Calu3 (cell line): Measurements from ENCODE around the gene FOXN3. TPM values are rescaled to one million over a fixed set of nuclear protein-coding genes. Genes with fewer than 3 reads are reported as not detected.

Source experiments
- BruUV-seq: library from RNA; stranded (reverse); fragments of 400-500 nt; replicated peaks from 2 replicates; lab custom pipeline; 2021; lab: Mats Ljungman, UMichigan
- CTCF ChIA-PET: fragments of 300-600 bp; sonication (Branson Sonifier 250); formaldehyde crosslinking; loops from one replicate; lab custom pipeline; 2022; ENCODE audit warnings: antibody characterized with exemption; lab: Charles Lee
- DNase-seq: peaks from one replicate; pipeline ENCODE4 v3.0.0; 2022
- H3K27ac Mint-ChIP-seq: one replicate; pipeline ENCODE4 v1.8.0; 2022; ENCODE audit warnings: mixed read lengths; ENCODE audit not compliant: unreplicated experiment
- H3K27me3 Mint-ChIP-seq: one replicate; pipeline ENCODE4 v1.8.0; 2022; ENCODE audit warnings: mixed read lengths; ENCODE audit not compliant: unreplicated experiment
- H3K36me3 Mint-ChIP-seq: one replicate; pipeline ENCODE4 v1.8.0; 2022; ENCODE audit warnings: mild to moderate bottlenecking, moderate library complexity, mixed read lengths; ENCODE audit not compliant: insufficient read depth, unreplicated experiment
- H3K4me1 Mint-ChIP-seq: one replicate; pipeline ENCODE4 v1.8.0; 2022; ENCODE audit warnings: mild to moderate bottlenecking, low read depth, mixed read lengths; ENCODE audit not compliant: unreplicated experiment
- H3K4me3 Mint-ChIP-seq: one replicate; pipeline ENCODE4 v1.8.0; 2022; ENCODE audit warnings: mild to moderate bottlenecking, low read depth, moderate library complexity, mixed read lengths; ENCODE audit not compliant: unreplicated experiment
- H3K9me3 Mint-ChIP-seq: one replicate; pipeline ENCODE4 v1.8.0; 2022; ENCODE audit warnings: low read depth, mixed read lengths; ENCODE audit not compliant: unreplicated experiment
- CTCF ChIP-seq: fragments of 200-600 bp; IDR thresholded peaks from one replicate; pipeline ENCODE4 v1.8.0; 2022; ENCODE audit warnings: antibody characterized with exemption; ENCODE audit not compliant: unreplicated experiment
- intact Hi-C: fragments of 100-400 bp; cut with micrococcal nuclease; formaldehyde crosslinking; loops from one replicate; pipeline ENCODE4 v1.10.0; 2022; ENCODE audit not compliant: unreplicated experiment
- total RNA-seq: library from RNA; stranded (reverse); gene quantifications from 2 replicates; pipeline ENCODE4 v1.2.3, GENCODE V29; 2022

The FOXN3 gene
- total RNA-seq, 1 experiment from 2014 or later, result 11.8 TPM

GRCh38 chr14:89339158-89339557 is 77.9 kb downstream of the FOXN3 start:
- no peak for TF ChIP-seq CTCF
- Mint-ChIP-seq H3K27ac (no peak overlapping the region), H3K9me3 (no peaks in the 10 kb centered on the region), H3K27me3 (no peaks in the 10 kb centered on the region), H3K4me3 (no peak overlapping the region), H3K36me3 (no peaks in the 10 kb centered on the region), H3K4me1 (no peaks in the 10 kb centered on the region)
- no TSS peak for BruUV-seq
- CTCF ChIA-PET, result no interaction called here
- intact Hi-C loops, result no loop called here
- DNase-seq, result no peak

- no peaks in the 10 kb centered on the region for H3K4me1 Mint-ChIP-seq
These were observed 80.7 kb downstream of the FOXN3 start for GRCh38 chr14:89336338-89336737.

GRCh38 chr14:89332031-89332430 is 85.0 kb downstream of the FOXN3 start:
- no peak for DNase-seq
- no peak for TF ChIP-seq CTCF
- intact Hi-C loops, result no loop called here
- BruUV-seq, result no TSS peak
- Mint-ChIP-seq H3K27ac (no peak overlapping the region), H3K4me3 (no peak overlapping the region), H3K36me3 (no peaks in the 10 kb centered on the region), H3K9me3 (no peaks in the 10 kb centered on the region), H3K4me1 (no peaks in the 10 kb centered on the region), H3K27me3 (no peaks in the 10 kb centered on the region)
- CTCF ChIA-PET, result interaction anchor here (0.5 kb wide), 1 partner anchor 13 kb away, joined by 5 read pairs; no protein-coding TSS in a partner anchor

More at GRCh38 chr14:89336338-89336737, 80.7 kb downstream of the FOXN3 start:
- intact Hi-C loops, result no loop called here
- CTCF ChIA-PET, result interaction anchor here (0.6 kb wide), 1 partner anchor 197 kb away, joined by 5 read pairs; no protein-coding TSS in a partner anchor
- no peak for DNase-seq
- no TSS peak for BruUV-seq
- no peak overlapping the region for H3K4me3 Mint-ChIP-seq
- no peak for TF ChIP-seq CTCF
- no peak overlapping the region for H3K27ac Mint-ChIP-seq
- H3K9me3 Mint-ChIP-seq, result no peaks in the 10 kb centered on the region
- no peaks in the 10 kb centered on the region for H3K27me3 Mint-ChIP-seq
- no peaks in the 10 kb centered on the region for H3K36me3 Mint-ChIP-seq

- intact Hi-C loops, result no loop called here
- H3K27me3 Mint-ChIP-seq, result no peaks in the 10 kb centered on the region
- no peaks in the 10 kb centered on the region for H3K4me1 Mint-ChIP-seq
These were observed 85.6 kb downstream of the FOXN3 start for GRCh38 chr14:89331398-89331797.

More at GRCh38 chr14:89331398-89331797, 85.6 kb downstream of the FOXN3 start:
- no TSS peak for BruUV-seq
- no peaks in the 10 kb centered on the region for H3K9me3 Mint-ChIP-seq
- H3K36me3 Mint-ChIP-seq, result no peaks in the 10 kb centered on the region
- CTCF ChIA-PET, result no interaction called here
- H3K27ac Mint-ChIP-seq, result no peak overlapping the region
- TF ChIP-seq CTCF, result no peak
- DNase-seq, result no peak
- H3K4me3 Mint-ChIP-seq, result no peak overlapping the region
